ENCODE measurements around the gene TRPV2. TPM values are rescaled to one million over a fixed set of nuclear protein-coding genes. Genes with fewer than 3 reads are reported as not detected.

Gene TRPV2
- total and polyA plus RNA-seq, 9 of the 15 experiments (the other 6 are each of a cell fraction or from before 2014, with no cell fraction given), result 10.0 to 97.5 (median 30.3) TPM

DNA sequence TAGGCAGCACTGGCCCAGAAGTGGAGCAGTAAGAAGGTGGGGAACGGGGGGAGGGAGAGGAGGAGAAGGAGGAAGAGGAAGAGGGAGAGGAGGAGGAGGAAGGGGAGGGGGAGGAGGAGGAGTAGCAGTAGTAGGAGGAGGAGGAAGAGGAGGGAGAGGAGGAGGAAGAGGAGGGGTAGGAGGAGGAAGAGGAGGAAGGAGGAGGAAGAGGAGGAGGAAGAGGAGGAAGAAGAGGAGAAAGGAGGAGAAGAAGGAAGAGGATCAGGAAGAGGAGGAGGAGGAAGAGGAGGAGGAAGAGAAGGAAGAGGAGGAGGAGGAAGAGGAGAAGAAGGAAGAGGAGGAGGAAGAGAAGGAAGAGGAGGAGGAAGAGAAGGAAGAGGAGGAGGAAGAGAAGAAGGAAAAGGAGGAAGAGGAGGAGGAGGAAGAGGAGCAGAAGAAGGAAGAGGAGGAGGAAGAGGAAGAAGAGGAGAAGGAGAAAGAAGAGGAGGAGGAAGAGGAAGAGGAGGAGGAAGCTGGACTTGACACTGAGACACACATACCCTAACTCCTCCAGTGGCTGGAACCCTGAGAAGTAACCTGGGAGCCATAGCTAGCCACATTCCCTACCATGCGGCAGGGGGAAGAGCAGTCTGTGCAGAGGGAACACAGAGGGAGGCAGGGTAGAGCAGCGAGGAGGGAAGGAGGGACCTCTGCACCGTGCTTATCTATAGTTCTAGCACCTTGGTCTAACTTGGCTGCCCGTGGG, 40.8 kb downstream of the TRPV2 start:
- Histone ChIP-seq H3K9me3 (replicated peaks; ENCODE audit: control insufficient read depth, insufficient read depth, low read depth, low read length) (no peaks in the 10 kb centered on the region), H3K79me2 (ENCODE audit: control insufficient read depth, insufficient read depth, low read length) (no peaks in the 10 kb centered on the region), H3K4me3 (no peak overlapping the region), H3K36me3 (ENCODE audit: control insufficient read depth, insufficient read depth, low read length) (peaks cover 14% of the 10 kb centered on the region; the same call in 2 of the 3 replicates), H3K27ac (ENCODE audit: extremely low read depth, low read depth, low read length) (no peak overlapping the region), H2AFZ (ENCODE audit: low read depth, low read length) (no peak overlapping the region), H4K20me1 (replicated peaks; ENCODE audit: control insufficient read depth, insufficient read depth, low read length) (0 out of 2 replicates have a peak, but pooled peaks cover 4% of the 10 kb centered on the region), H3K27me3 (ENCODE audit: control insufficient read depth in 2 of 2, insufficient read depth in 2 of 2, low read length in 2 of 2) (no peaks in the 10 kb centered on the region), H3K4me1 (replicated peaks in 1 of 2; ENCODE audit: control insufficient read depth in 2 of 2, insufficient read depth in 2 of 2, low read length in 2 of 2) (peaks cover 0 to 3% of the 10 kb centered on the region in 2 experiments; a peak in 2 of 5 replicates), H3K4me2 (ENCODE audit: insufficient read depth, low read length) (no peak overlapping the region), H3K9me1 (ENCODE audit: control insufficient read depth, insufficient read depth, low read length) (no peaks in the 10 kb centered on the region), H3K9ac (ENCODE audit: insufficient read depth in 1 of 2, low read depth in 2 of 2, low read length in 2 of 2) (no peak overlapping the region)
- TF ChIP-seq ZNF263 (CRISPR knock-in tag; IDR thresholded peaks at IDR 0.05; ENCODE audit: borderline replicate concordance), result peak; percentile 94
- no peak for TF ChIP-seq NFE2L1 (tag; IDR thresholded peaks at IDR 0.05; ENCODE audit: borderline replicate concordance, low read depth)
- TF ChIP-seq POLR2B (IDR thresholded peaks at IDR 0.05; ENCODE audit: low read depth, partially characterized antibody), result peak; percentile 43
- 0 out of 2 replicates have a peak, but pooled peaks have one; percentile 36 for TF ChIP-seq ZNF512 (tag; IDR thresholded peaks at IDR 0.05)
- 0 out of 2 replicates have a peak, but pooled peaks have one; percentile 14 for TF ChIP-seq GATAD2A (IDR thresholded peaks at IDR 0.05)
- peak; percentile 56; the same call in 1 of the 2 replicates for TF ChIP-seq SUPT5H (IDR thresholded peaks at IDR 0.05)
- TF ChIP-seq, protein P1, sequence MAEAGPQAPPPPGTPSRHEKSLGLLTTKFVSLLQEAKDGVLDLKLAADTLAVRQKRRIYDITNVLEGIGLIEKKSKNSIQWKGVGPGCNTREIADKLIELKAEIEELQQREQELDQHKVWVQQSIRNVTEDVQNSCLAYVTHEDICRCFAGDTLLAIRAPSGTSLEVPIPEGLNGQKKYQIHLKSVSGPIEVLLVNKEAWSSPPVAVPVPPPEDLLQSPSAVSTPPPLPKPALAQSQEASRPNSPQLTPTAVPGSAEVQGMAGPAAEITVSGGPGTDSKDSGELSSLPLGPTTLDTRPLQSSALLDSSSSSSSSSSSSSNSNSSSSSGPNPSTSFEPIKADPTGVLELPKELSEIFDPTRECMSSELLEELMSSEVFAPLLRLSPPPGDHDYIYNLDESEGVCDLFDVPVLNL (CRISPR knock-in tag; IDR thresholded peaks at IDR 0.05; ENCODE audit: low read depth), result no peak
- TF ChIP-seq E2F5 (CRISPR knock-in tag; IDR thresholded peaks at IDR 0.05), result no peak
- no peak for TF ChIP-seq RFX5 (IDR thresholded peaks at IDR 0.05; ENCODE audit: low read depth, low read length)
- TF ChIP-seq ELK1 (CRISPR knock-in tag; IDR thresholded peaks at IDR 0.05), result no peak
- no peak for TF ChIP-seq CTCFL (IDR thresholded peaks at IDR 0.05; ENCODE audit: borderline replicate concordance, insufficient read depth, low read depth, low read length, poor library complexity, severe bottlenecking)
- no peak for DNase-seq (ENCODE audit: extremely low read depth in 1 of 4, low spot score in 3 of 4)
- in situ Hi-C loops (cut with MboI), result no loop called here
- ATAC-seq, result no peak
- ChIA-PET CTCF (ENCODE audit: low intra/inter-chr PET ratio) (interaction anchor here (0.7 kb wide), 1 partner anchor 65 kb away, joined by 3 read pairs; no protein-coding TSS in a partner anchor), POLR2A (no interaction called here)
- no peak for FAIRE-seq
- intact Hi-C loops (cut with micrococcal nuclease), result loop anchor here (10.0 kb wide), 1 partner anchor 91 kb away; no protein-coding TSS in a partner anchor
- BruUV-seq (replicated peaks), result no TSS peak
- WGBS (ENCODE audit: insufficient coverage, low coverage, missing lambda C conversion rate), result 39% methylated on average over 3 of the region's 5 CpGs
